ENCODE measurements around the gene ZNF597.

ZNF597 gene

GRCh38 chr16:3443108-3444031 lies at the start of gene ZNF597, which contains the start of gene NAA60:
Gene ZNF597 (minus strand): TSS chr16:3443504. CDS start chr16:3443153, 351 bp downstream.
Gene NAA60 (plus strand): TSS chr16:3443680. CDS start chr16:3476228, 32,548 bp downstream.
- peak; percentile 89 for DNase-seq (ENCODE audit: low spot score)

GRCh38 chr16:3492356-3492755 lies 49.1 kb upstream of the ZNF597 start:
- DNase-seq (ENCODE audit: low spot score): no peak

- DNase-seq (ENCODE audit: low spot score): no peak
Observed at GRCh38 chr16:3490911-3491629, 47.8 kb upstream of the ZNF597 start.

GRCh38 chr16:3488801-3489200 lies 45.5 kb upstream of the ZNF597 start:
- no peak for DNase-seq (ENCODE audit: low spot score)

GRCh38 chr16:3487521-3488410 lies 44.5 kb upstream of the ZNF597 start:
- no peak for DNase-seq (ENCODE audit: low spot score)

GRCh38 chr16:3486506-3487215 lies 43.4 kb upstream of the ZNF597 start:
- DNase-seq (ENCODE audit: low spot score): no peak

GRCh38 chr16:3485821-3486505 lies 42.7 kb upstream of the ZNF597 start:
- no peak for DNase-seq (ENCODE audit: low spot score)

GRCh38 chr16:3485097-3485745 lies 41.9 kb upstream of the ZNF597 start:
- no peak for DNase-seq (ENCODE audit: low spot score)

- no peak for DNase-seq (ENCODE audit: low spot score)
Observed at GRCh38 chr16:3484318-3485096, 41.2 kb upstream of the ZNF597 start.

- DNase-seq (ENCODE audit: low spot score): no peak
Observed at GRCh38 chr16:3482659-3483241, 39.4 kb upstream of the ZNF597 start.

- no peak for DNase-seq (ENCODE audit: low spot score)
Observed at GRCh38 chr16:3481696-3482658, 38.7 kb upstream of the ZNF597 start.

GRCh38 chr16:3480901-3481695 lies 37.8 kb upstream of the ZNF597 start:
- DNase-seq (ENCODE audit: low spot score): no peak

- DNase-seq (ENCODE audit: low spot score): no peak
Observed at GRCh38 chr16:3479654-3480216, 36.4 kb upstream of the ZNF597 start.

GRCh38 chr16:3478242-3478925 lies 35.1 kb upstream of the ZNF597 start:
- no peak for DNase-seq (ENCODE audit: low spot score)

GRCh38 chr16:3476409-3476808 lies 33.1 kb upstream of the ZNF597 start:
- DNase-seq (ENCODE audit: low spot score): no peak
